Right cardiac atrium (tissue), 5 donors: ENCODE data around the gene TMEM187. TPM values are rescaled to one million over a fixed set of nuclear protein-coding genes. Genes with fewer than 3 reads are reported as not detected.

ENCODE experiments used
- ATAC-seq, 2 donors: fragments of 200-7000 bp; cut with Tn5 transposase; one replicate each; pipeline versions ENCODE4 v1.8.0 to v1.9.1; 2020; ENCODE audit warnings: moderate library complexity in 2 of 2, mild to moderate bottlenecking in 1 of 2
- DNase-seq, 3 donors: peaks; one replicate each; pipeline ENCODE4 v3.0.0-alpha.2; 2020
- H3K27ac ChIP-seq: one replicate; pipeline ENCODE4 v1.5.1; 2013; ENCODE audit warnings: mild to moderate bottlenecking, low read length, control low read depth, moderate library complexity
- H3K27me3 ChIP-seq: one replicate; pipeline ENCODE4 v1.6.1; 2013; ENCODE audit not compliant: control insufficient read depth, insufficient read depth
- H3K4me1 ChIP-seq: one replicate; pipeline ENCODE4 v1.6.1; 2013; ENCODE audit warnings: low read length; ENCODE audit not compliant: control insufficient read depth, insufficient read depth
- H3K4me3 ChIP-seq: one replicate; pipeline ENCODE4 v1.5.1; 2013; ENCODE audit warnings: low read length, control low read depth
- H3K9me3 ChIP-seq: one replicate; pipeline ENCODE4 v1.6.1; 2013; ENCODE audit warnings: low read length; ENCODE audit not compliant: control insufficient read depth
- WGBS: extraction: QIAGEN DNeasy Blood & Tissue Kit; methylation state at CpG from one replicate; pipeline ENCODE4 v1.1.7; 2013; 5-methylcytosine and 5-hydroxymethylcytosine counted together
- intact Hi-C, 4 donors: fragments of 100-400 bp; cut with DNase I; formaldehyde crosslinking; loops; one replicate each; pipeline versions ENCODE4 v1.11.0 to v1.14.0; 2022 to 2023
- polyA plus RNA-seq: library from polyadenylated mRNA; stranded (reverse); fragments of 200-250 nt; gene quantifications from one replicate; pipeline ENCODE4 v1.2.3, GENCODE V29; 2013
- total RNA-seq, 4 donors: library from RNA; stranded (reverse); fragmentation: NEBNext Ultra II Directional; extraction: Animal tissue kit (Norgen Biotek cat#: 25700); gene quantifications; one replicate each; pipeline ENCODE4 v1.2.1, GENCODE V29; 2021
- donor health status: healthy with polysubstance abuse.
- donor health status: DM: no; HTN: yes; CAD: no.
- donor health status: DM: no; HTN: no; CAD: no.
- donor health status: DM: no; HTN: yes; CAD: no; lungs with severe emphysema.
- donor health status: DM: yes; HTN: yes; CAD: no.

Gene TMEM187
- total and polyA plus RNA-seq, 5 donors, result 6.8 to 11.9 (median 9.1) TPM

- Histone ChIP-seq H3K4me1 (peaks cover 9% of the 10 kb centered on the region), H3K4me3 (no peak overlapping the region), H3K27ac (peak overlapping the region; percentile 40), H3K9me3 (no peaks in the 10 kb centered on the region), H3K27me3 (no peaks in the 10 kb centered on the region)
- ATAC-seq (no peak), DNase-seq (peak in 1 of 3 donors; percentile 53)
- intact Hi-C loops, result no loop called here
- 63% methylated on average over 14 of the region's 14 CpGs for WGBS
Measured at GRCh38 chrX:153966841-153967535, 5.6 kb upstream of the TMEM187 start.

- DNase-seq, result peak in 1 of 3 donors; percentile 50
- Histone ChIP-seq H3K27me3 (no peaks in the 10 kb centered on the region), H3K4me1 (peaks cover 9% of the 10 kb centered on the region), H3K4me3 (no peak overlapping the region), H3K27ac (peak overlapping the region; percentile 17), H3K9me3 (no peaks in the 10 kb centered on the region)
- ATAC-seq, result no peak
- intact Hi-C loops, result no loop called here
- WGBS, result 45% methylated on average over 16 of the region's 16 CpGs
Measured at GRCh38 chrX:153967536-153968224, 4.9 kb upstream of the TMEM187 start.

GRCh38 chrX:153968255-153968654 lies 4.3 kb upstream of the TMEM187 start:
- peak overlapping the region; percentile 15 for H3K27ac ChIP-seq
- H3K27me3 ChIP-seq, result no peaks in the 10 kb centered on the region
- H3K9me3 ChIP-seq, result no peaks in the 10 kb centered on the region
- 25% methylated on average over 9 of the region's 9 CpGs for WGBS
- peaks cover 9% of the 10 kb centered on the region for H3K4me1 ChIP-seq
- no peak overlapping the region for H3K4me3 ChIP-seq
- ATAC-seq (no peak), DNase-seq (peak in 1 of 3 donors; percentile 54)
- intact Hi-C loops, result no loop called here

- peak in 1 of 3 donors; percentile 14 for DNase-seq
- intact Hi-C loops, result no loop called here
- peaks cover 9% of the 10 kb centered on the region for H3K4me1 ChIP-seq
- peak overlapping the region; percentile 78 for H3K4me3 ChIP-seq
- WGBS, result 15% methylated on average over 12 of the region's 12 CpGs
- peak overlapping the region; percentile 23 for H3K27ac ChIP-seq
- no peaks in the 10 kb centered on the region for H3K9me3 ChIP-seq
- H3K27me3 ChIP-seq, result no peaks in the 10 kb centered on the region
- ATAC-seq, result no peak
Measured at GRCh38 chrX:153968754-153969124, 3.8 kb upstream of the TMEM187 start.

- H3K27me3 ChIP-seq, result no peaks in the 10 kb centered on the region
Measured at GRCh38 chrX:153969125-153969903, 3.2 kb upstream of the TMEM187 start.

GRCh38 chrX:153969904-153970356 lies 2.6 kb upstream of the TMEM187 start:
- H3K4me3 ChIP-seq, result peak overlapping the region; percentile 78
- intact Hi-C loops, result no loop called here
- H3K9me3 ChIP-seq, result no peaks in the 10 kb centered on the region
- no peaks in the 10 kb centered on the region for H3K27me3 ChIP-seq
- ATAC-seq (no peak), DNase-seq (peak in 1 of 3 donors; percentile 83)
- H3K4me1 ChIP-seq, result peaks cover 17% of the 10 kb centered on the region
- H3K27ac ChIP-seq, result peak overlapping the region; percentile 56
- WGBS, result under 1% methylated on average over 26 of the region's 26 CpGs

More at GRCh38 chrX:153969125-153969903, 3.2 kb upstream of the TMEM187 start:
- Histone ChIP-seq H3K9me3 (no peaks in the 10 kb centered on the region), H3K4me1 (peaks cover 12% of the 10 kb centered on the region), H3K27ac (peak overlapping the region; percentile 56), H3K4me3 (peak overlapping the region; percentile 78)
- intact Hi-C loops, result no loop called here
- 10% methylated on average over 25 of the region's 25 CpGs for WGBS
- no peak for DNase-seq
- ATAC-seq, result no peak

- peak in 1 of 3 donors; percentile 78 for DNase-seq
- peak overlapping the region; percentile 96 for H3K27ac ChIP-seq
- intact Hi-C loops, result no loop called here
- WGBS, result under 1% methylated on average over 49 of the region's 49 CpGs
- H3K9me3 ChIP-seq, result no peaks in the 10 kb centered on the region
- ATAC-seq, result peak; percentile 30 to 34
- peaks cover 17% of the 10 kb centered on the region for H3K4me1 ChIP-seq
- H3K4me3 ChIP-seq, result peak overlapping the region; percentile 78
- H3K27me3 ChIP-seq, result no peaks in the 10 kb centered on the region
Measured at GRCh38 chrX:153970357-153971123, 2.0 kb upstream of the TMEM187 start.

GRCh38 chrX:153971124-153971449 lies 1.5 kb upstream of the TMEM187 start:
- peak; percentile 92 to 97 (median 94) for DNase-seq
- Histone ChIP-seq H3K27ac (peak overlapping the region; percentile 96), H3K9me3 (no peaks in the 10 kb centered on the region), H3K27me3 (no peaks in the 10 kb centered on the region), H3K4me3 (peak overlapping the region; percentile 78), H3K4me1 (peaks cover 17% of the 10 kb centered on the region)
- peak; percentile 80 to 84 for ATAC-seq
- under 1% methylated on average over 34 of the region's 34 CpGs for WGBS
- intact Hi-C loops, result no loop called here

- peak; percentile 79 to 82 for ATAC-seq
- no peaks in the 10 kb centered on the region for H3K27me3 ChIP-seq
- WGBS, result under 1% methylated on average over 95 of the region's 96 CpGs
- H3K27ac ChIP-seq, result peak within 1 kb of the TSS; percentile 96
- no peaks in the 10 kb centered on the region for H3K9me3 ChIP-seq
- peak; percentile 95 to 98 (median 97) for DNase-seq
- H3K4me1 ChIP-seq, result peaks cover 17% of the 10 kb centered on the region
- H3K4me3 ChIP-seq, result peak within 1 kb of the TSS; percentile 78
- intact Hi-C loops, result no loop called here
Measured at GRCh38 chrX:153971450-153972367, 845 bp upstream of the TMEM187 start, which contains the start of gene HCFC1. HCFC1 (minus strand) TSS chrX:153971818; CDS start chrX:153970840, 978 bp downstream.
